ENCODE measurements around the gene MRPS11.

Gene MRPS11

GRCh38 chr15:88447206-88447605 is 20.3 kb upstream of the MRPS11 start:
- no peak for TF ChIP-seq TSHZ2 (CRISPR knock-in tag; IDR thresholded peaks at IDR 0.05)
- no peak for TF ChIP-seq ESRRG (CRISPR knock-in tag; IDR thresholded peaks at IDR 0.05)
- no peak for TF ChIP-seq CSRNP3 (CRISPR knock-in tag; IDR thresholded peaks at IDR 0.05)
- no peak for TF ChIP-seq PPARA (CRISPR knock-in tag; IDR thresholded peaks at IDR 0.05; ENCODE audit: borderline replicate concordance)
- no peak for TF ChIP-seq TCF4 (CRISPR knock-in tag; IDR thresholded peaks at IDR 0.05; ENCODE audit: borderline replicate concordance)
- no peak for TF ChIP-seq ZNF70 (CRISPR knock-in tag; IDR thresholded peaks at IDR 0.05)
- TF ChIP-seq ARNTL (CRISPR knock-in tag; IDR thresholded peaks at IDR 0.05; ENCODE audit: borderline replicate concordance, low read depth): no peak
- TF ChIP-seq GLIS3 (CRISPR knock-in tag; IDR thresholded peaks at IDR 0.05): no peak
- no peak for ATAC-seq

GRCh38 chr15:88447741-88448140 is 19.8 kb upstream of the MRPS11 start:
- no peak for ATAC-seq
- TF ChIP-seq ARNTL (CRISPR knock-in tag; IDR thresholded peaks at IDR 0.05; ENCODE audit: borderline replicate concordance, low read depth) (no peak), PATZ1 (CRISPR knock-in tag; IDR thresholded peaks at IDR 0.05; ENCODE audit: borderline replicate concordance) (no peak), ZC3H10 (CRISPR knock-in tag; IDR thresholded peaks at IDR 0.05) (no peak), ZFP30 (CRISPR knock-in tag; IDR thresholded peaks at IDR 0.05) (no peak), CSDC2 (CRISPR knock-in tag; IDR thresholded peaks at IDR 0.05) (no peak), TOX (CRISPR knock-in tag; IDR thresholded peaks at IDR 0.05; ENCODE audit: borderline replicate concordance) (no peak), PPARA (CRISPR knock-in tag; IDR thresholded peaks at IDR 0.05; ENCODE audit: borderline replicate concordance) (no peak), ZFP3 (CRISPR knock-in tag; IDR thresholded peaks at IDR 0.05) (no peak), ISL1 (CRISPR knock-in tag; IDR thresholded peaks at IDR 0.05) (no peak), SNAI2 (CRISPR knock-in tag; IDR thresholded peaks at IDR 0.05) (no peak), ZNF565 (CRISPR knock-in tag; conservative IDR thresholded peaks at IDR 0.05; ENCODE audit: low read depth) (no peak), ZNF70 (CRISPR knock-in tag; IDR thresholded peaks at IDR 0.05) (no peak), TSHZ2 (CRISPR knock-in tag; IDR thresholded peaks at IDR 0.05) (no peak), CSRNP3 (CRISPR knock-in tag; IDR thresholded peaks at IDR 0.05) (no peak), ESRRG (CRISPR knock-in tag; IDR thresholded peaks at IDR 0.05) (no peak), POU6F1 (CRISPR knock-in tag; IDR thresholded peaks at IDR 0.05; ENCODE audit: borderline replicate concordance, low read depth) (no peak), ZNF8 (CRISPR knock-in tag; IDR thresholded peaks at IDR 0.05) (no peak), GLIS3 (CRISPR knock-in tag; IDR thresholded peaks at IDR 0.05) (no peak), CREB5 (CRISPR knock-in tag; IDR thresholded peaks at IDR 0.05; ENCODE audit: low read depth) (no peak)
